ENCODE measurements around the gene ZBTB12. TPM values are rescaled to one million over a fixed set of nuclear protein-coding genes. Genes with fewer than 3 reads are reported as not detected.
A peak's percentile ranks its signal among the peaks of the same experiment; 100 is the strongest.

Gene ZBTB12
- total and polyA plus RNA-seq, 2 of the 8 experiments (the other 6 are each of a cell fraction or from before 2014, with no cell fraction given), result 20.7 to 40.8 TPM

DNA sequence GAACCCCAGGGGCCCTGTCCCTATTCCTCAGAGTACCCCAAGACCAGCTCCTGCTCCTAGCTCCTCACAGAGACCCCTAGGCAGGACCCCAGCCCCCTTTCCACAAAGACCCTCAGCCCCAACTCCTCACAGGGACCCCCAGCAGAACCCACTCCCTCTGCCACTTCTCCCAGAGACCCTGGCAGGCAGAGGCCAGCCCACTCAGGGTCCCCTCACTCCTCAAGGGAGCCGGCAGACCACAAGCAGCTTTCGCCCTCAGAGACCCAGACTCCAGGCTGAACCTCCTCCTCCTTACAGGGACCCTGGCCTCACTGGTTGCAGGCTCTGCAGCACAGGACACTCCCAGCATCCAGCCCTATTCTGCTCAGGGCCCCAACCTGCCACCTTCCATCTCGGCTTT is 23.7 kb downstream of the ZBTB12 start:
- DNase-seq (ENCODE audit: low read depth in 1 of 2, low spot score in 2 of 2) (no peak), FAIRE-seq (no peak)
- no peak overlapping the region for H2AFZ ChIP-seq (ENCODE audit: low read length)
- no peaks in the 10 kb centered on the region for H3K79me2 ChIP-seq (ENCODE audit: control insufficient read depth in 1 of 2, insufficient read depth in 2 of 2, low read length in 2 of 2)
- no peak overlapping the region for H3K14ac ChIP-seq (ENCODE audit: insufficient read length)
- POLR2A ChIA-PET (ENCODE audit: partially characterized antibody), result interaction anchor here (0.6 to 5.6 kb wide), 8 partner anchors 8 to 82 kb away, joined by 3 to 47 read pairs (median 4); partner anchors contain the start of genes HSPA1B, NEU1 and VARS1
- no peak overlapping the region for H2BK20ac ChIP-seq (ENCODE audit: low read length)
- no peak overlapping the region for H3K56ac ChIP-seq (replicated peaks; ENCODE audit: insufficient read length, low read depth, low read length)
- H3K4me1 ChIP-seq (replicated peaks in 1 of 4; ENCODE audit: control insufficient read depth in 3 of 4, insufficient read depth in 4 of 4, low read length in 3 of 4), result peaks cover 0 to 11% (median 0%) of the 10 kb centered on the region in 4 experiments; a peak in 1 of 7 replicates
- H3K27me3 ChIP-seq (replicated peaks in 1 of 4; ENCODE audit: control insufficient read depth in 3 of 4, extremely low read depth in 1 of 4, insufficient read depth in 3 of 4, low read length in 3 of 4), result no peaks in the 10 kb centered on the region
- peaks cover 15 to 34% (median 29%) of the 10 kb centered on the region in 4 experiments for H3K36me3 ChIP-seq (ENCODE audit: control insufficient read depth in 2 of 4, insufficient read depth in 4 of 4, low read length in 3 of 4)
- no peak overlapping the region for H2BK120ac ChIP-seq (replicated peaks; ENCODE audit: low read depth, low read length)
- H2BK12ac ChIP-seq (ENCODE audit: low read depth, low read length), result peak overlapping the region; percentile 39; the same call in 1 of the 2 replicates
- no peak overlapping the region for H3K27ac ChIP-seq (ENCODE audit: low read depth, low read length)
- no peak overlapping the region for H4K8ac ChIP-seq (ENCODE audit: extremely low read depth, insufficient read depth, low read length)
- H2BK5ac ChIP-seq (ENCODE audit: low read depth, low read length), result no peak overlapping the region
- peak overlapping the region in 1 of 4 experiments; percentile 46; a peak in 2 of 8 replicates for H3K4me3 ChIP-seq (ENCODE audit: extremely low read depth in 1 of 4, insufficient read depth in 2 of 4, low read depth in 3 of 4, low read length in 4 of 4)
- H2BK15ac ChIP-seq (ENCODE audit: low read length), result no peak overlapping the region
- no peak overlapping the region for H4K5ac ChIP-seq (ENCODE audit: insufficient read length, low read depth, low read length)
- CTCF ChIA-PET (ENCODE audit: partially characterized antibody), result interaction anchor here (0.6 to 8.1 kb wide), 4 partner anchors 10 to 87 kb away, joined by 3 to 59 read pairs (median 3); no protein-coding TSS in a partner anchor
- 94% methylated on average over 2 of the region's 3 CpGs; no CpG with 5 or more reads in 1 of the 2 experiments for WGBS, 2 experiments (ENCODE audit: extremely low coverage in 1 of 2, insufficient coverage in 1 of 2, insufficient read length in 1 of 2, insufficient replicate concordance in 2 of 2, low coverage in 1 of 2, low lambda C conversion rate in 2 of 2, missing lambda C conversion rate in 1 of 2)
- peaks cover 2 to 11% of the 10 kb centered on the region in 2 experiments for H4K20me1 ChIP-seq (replicated peaks in 1 of 2; ENCODE audit: control insufficient read depth in 1 of 2, insufficient read depth in 2 of 2, low read length in 2 of 2)
- no peak overlapping the region for H2AK5ac ChIP-seq (ENCODE audit: low read depth, low read length)
- H3K23ac ChIP-seq (ENCODE audit: insufficient read length), result no peak overlapping the region
- no peaks in the 10 kb centered on the region for H3K23me2 ChIP-seq (ENCODE audit: low read depth, low read length)
- no peaks in the 10 kb centered on the region; the same call in 1 of the 2 replicates for H3K79me1 ChIP-seq (ENCODE audit: low read depth, low read length)
- peak overlapping the region; percentile 52 to 58; a peak in 3 of 4 replicates for H3K4me2 ChIP-seq (ENCODE audit: insufficient read depth in 1 of 2, low read depth in 2 of 2, low read length in 2 of 2)
- TF ChIP-seq POU5F1 (IDR thresholded peaks at IDR 0.05; ENCODE audit: low read depth, low read length), result no peak
- TF ChIP-seq CTBP2 (IDR thresholded peaks at IDR 0.05; ENCODE audit: borderline replicate concordance, insufficient read depth, insufficient read length, low read length), result no peak
- no peak for TF ChIP-seq FOSL1 (IDR thresholded peaks at IDR 0.05; ENCODE audit: insufficient read depth, low read depth, low read length)
- no peak for TF ChIP-seq CHD2 (IDR thresholded peaks at IDR 0.05; ENCODE audit: low read length)
- no peak for TF ChIP-seq SP2 (IDR thresholded peaks at IDR 0.05; ENCODE audit: low read length)
- TF ChIP-seq MAFK (IDR thresholded peaks at IDR 0.05; ENCODE audit: low read depth, low read length), result no peak
- TF ChIP-seq TCF12 (IDR thresholded peaks at IDR 0.05; ENCODE audit: low read depth, low read length), result no peak
- TF ChIP-seq RFX5 (IDR thresholded peaks at IDR 0.05; ENCODE audit: borderline replicate concordance, low read depth, low read length), result no peak
- no peak for TF ChIP-seq YY1 (IDR thresholded peaks at IDR 0.05; ENCODE audit: low read depth, low read length)
- TF ChIP-seq SP1 (IDR thresholded peaks at IDR 0.05; ENCODE audit: low read depth, low read length), result no peak
- no peak for TF ChIP-seq TEAD4 (IDR thresholded peaks at IDR 0.05; ENCODE audit: low read depth, low read length)
- no peak for TF ChIP-seq SIRT6 (IDR thresholded peaks at IDR 0.05; ENCODE audit: low read length)
- no peak for TF ChIP-seq BACH1 (IDR thresholded peaks at IDR 0.05; ENCODE audit: low read length)
- TF ChIP-seq TBP (IDR thresholded peaks at IDR 0.05; ENCODE audit: low read depth, low read length), result no peak
- H4K91ac ChIP-seq (replicated peaks; ENCODE audit: insufficient read length, low read length), result no peak overlapping the region
- no peak overlapping the region for H3K4ac ChIP-seq (replicated peaks; ENCODE audit: insufficient read length, low read depth, low read length)
- no peak overlapping the region for H3K9ac ChIP-seq (replicated peaks in 1 of 4; ENCODE audit: extremely low read depth in 1 of 4, low read depth in 3 of 4, low read length in 3 of 4)
- no peaks in the 10 kb centered on the region for H3K9me3 ChIP-seq (ENCODE audit: insufficient read depth in 2 of 2, low read depth in 1 of 2, low read length in 1 of 2)
- peak overlapping the region; percentile 48; the same call in 1 of the 2 replicates for H3K18ac ChIP-seq (ENCODE audit: extremely low read depth, low read length)
